ENCODE data around the gene FOXL2NB. TPM values are rescaled to one million over a fixed set of nuclear protein-coding genes. Genes with fewer than 3 reads are reported as not detected.

FOXL2NB gene
- total and polyA plus RNA-seq, 10 of the 15 experiments (the other 5 are each of a cell fraction or from before 2014, with no cell fraction given): not detected

- RAD21 ChIA-PET (ENCODE audit: unreplicated experiment): interaction anchor here (0.9 to 1.5 kb wide), 2 partner anchors 11 to 396 kb away, joined by 3 read pairs; no protein-coding TSS in a partner anchor
- Histone ChIP-seq H3K9me3 (replicated peaks; ENCODE audit: control insufficient read depth, insufficient read depth, low read length) (no peaks in the 10 kb centered on the region; the same call in 2 of the 3 replicates), H3K79me2 (ENCODE audit: control insufficient read depth, insufficient read depth, low read length) (no peaks in the 10 kb centered on the region), H3K4me3 (no peak overlapping the region), H3K27ac (ENCODE audit: control insufficient read depth, insufficient read depth) (no peak overlapping the region), H3K9ac (ENCODE audit: control insufficient read depth, insufficient read depth, low read length) (no peak overlapping the region), H3K36me3 (ENCODE audit: control insufficient read depth in 2 of 2, insufficient read depth in 2 of 2, low read length in 1 of 2) (no peaks in the 10 kb centered on the region), H3K27me3 (replicated peaks in 1 of 2; ENCODE audit: control insufficient read depth in 2 of 2, insufficient read depth in 2 of 2, low read length in 1 of 2) (peaks cover 27 to 37% of the 10 kb centered on the region in 2 experiments), H4K20me1 (ENCODE audit: control insufficient read depth, insufficient read depth) (no peaks in the 10 kb centered on the region), H3K4me2 (ENCODE audit: control insufficient read depth, insufficient read depth) (no peak overlapping the region), H3K4me1 (ENCODE audit: control insufficient read depth, insufficient read depth, low read length) (no peaks in the 10 kb centered on the region), H2AFZ (ENCODE audit: control insufficient read depth, low read depth, low read length) (no peak overlapping the region)
- DNase-seq (ENCODE audit: low read depth, low spot score) (no peak), FAIRE-seq (no peak), ATAC-seq (no peak)
- intact Hi-C loops (cut with micrococcal nuclease; ENCODE audit: unreplicated experiment): no loop called here
- TF ChIP-seq NFYA (IDR thresholded peaks at IDR 0.05; ENCODE audit: borderline replicate concordance, low read depth, low read length): no peak
- no peak for TF ChIP-seq ZBTB33 (IDR thresholded peaks at IDR 0.05)
- 45% methylated on average over 3 of the region's 3 CpGs for WGBS (ENCODE audit: insufficient coverage, insufficient replicate concordance, low lambda C conversion rate, missing lambda C conversion rate)
- CTCF ChIA-PET: interaction anchor here (0.6 to 3.0 kb wide), 11 partner anchors 10 to 692 kb away, joined by 3 to 38 read pairs (median 3); partner anchors contain the start of gene CEP70
- no TSS peak for BruUV-seq (replicated peaks)
- POLR2A ChIA-PET: no interaction called here
- SMC1A ChIA-PET (ENCODE audit: uncharacterized antibody, unreplicated experiment): interaction anchor here (1.0 to 3.0 kb wide), 2 partner anchors 10 to 502 kb away, joined by 4 to 18 read pairs; no protein-coding TSS in a partner anchor
- in situ Hi-C loops (cut with MboI): loop anchor here (10.0 to 25.0 kb wide), 2 partner anchors 381 to 1172 kb away; partner anchors contain the start of gene SOX14
Observed at GRCh38 chr3:138933981-138934691, 12.9 kb upstream of the FOXL2NB start.

GRCh38 chr3:138935505-138935862 is 11.5 kb upstream of the FOXL2NB start:
- in situ Hi-C loops (cut with MboI): loop anchor here (5.0 to 25.0 kb wide), 3 partner anchors 379 to 1173 kb away; partner anchors contain the start of gene SOX14

More at GRCh38 chr3:138935505-138935862, 11.5 kb upstream of the FOXL2NB start:
- no peak for ATAC-seq
- Histone ChIP-seq H3K4me1 (ENCODE audit: control insufficient read depth, insufficient read depth, low read length) (no peaks in the 10 kb centered on the region), H3K79me2 (ENCODE audit: control insufficient read depth, insufficient read depth, low read length) (no peaks in the 10 kb centered on the region), H3K27me3 (replicated peaks in 1 of 2; ENCODE audit: control insufficient read depth in 2 of 2, insufficient read depth in 2 of 2, low read length in 1 of 2) (peaks cover 28 to 42% of the 10 kb centered on the region in 2 experiments), H3K9ac (ENCODE audit: control insufficient read depth, insufficient read depth, low read length) (no peak overlapping the region), H2AFZ (ENCODE audit: control insufficient read depth, low read depth, low read length) (no peak overlapping the region; the same call in 1 of the 2 replicates), H3K4me2 (ENCODE audit: control insufficient read depth, insufficient read depth) (peak overlapping the region; percentile 49), H3K4me3 (no peak overlapping the region; the same call in 1 of the 2 replicates), H4K20me1 (ENCODE audit: control insufficient read depth, insufficient read depth) (no peaks in the 10 kb centered on the region), H3K27ac (ENCODE audit: control insufficient read depth, insufficient read depth) (no peak overlapping the region), H3K9me3 (replicated peaks; ENCODE audit: control insufficient read depth, insufficient read depth, low read length) (no peaks in the 10 kb centered on the region; the same call in 2 of the 3 replicates), H3K36me3 (ENCODE audit: control insufficient read depth in 2 of 2, insufficient read depth in 2 of 2, low read length in 1 of 2) (no peaks in the 10 kb centered on the region)
- no peak for DNase-seq (ENCODE audit: low read depth, low spot score)
- BruUV-seq (replicated peaks): no TSS peak
- intact Hi-C loops (cut with micrococcal nuclease; ENCODE audit: unreplicated experiment): no loop called here
- ChIA-PET RAD21 (ENCODE audit: unreplicated experiment) (interaction anchor here (0.6 to 1.3 kb wide), 8 partner anchors 12 to 395 kb away, joined by 3 to 7 read pairs (median 3); no protein-coding TSS in a partner anchor), SMC1A (ENCODE audit: uncharacterized antibody, unreplicated experiment) (interaction anchor here (0.6 to 3.0 kb wide), 5 partner anchors 9 to 456 kb away, joined by 3 to 18 read pairs (median 3); no protein-coding TSS in a partner anchor), POLR2A (no interaction called here), CTCF (interaction anchor here (0.6 to 3.0 kb wide), 31 partner anchors 8 to 517 kb away, joined by 3 to 38 read pairs (median 3); no protein-coding TSS in a partner anchor)
- 49% methylated on average over 7 of the region's 7 CpGs for WGBS (ENCODE audit: insufficient coverage, insufficient replicate concordance, low lambda C conversion rate, missing lambda C conversion rate)
- TF ChIP-seq RAD21 (IDR thresholded peaks at IDR 0.05; ENCODE audit: insufficient read depth, low read depth, low read length) (no peak), MYC (IDR thresholded peaks at IDR 0.05; ENCODE audit: insufficient read depth, insufficient read length, insufficient replicate concordance, low read length, severe bottlenecking) (no peak), SP1 (IDR thresholded peaks at IDR 0.05; ENCODE audit: low read depth, low read length) (no peak), MTA2 (IDR thresholded peaks at IDR 0.05; ENCODE audit: low read depth) (no peak), E4F1 (IDR thresholded peaks at IDR 0.05; ENCODE audit: borderline replicate concordance, partially characterized antibody) (no peak), EP300 (IDR thresholded peaks at IDR 0.05; ENCODE audit: borderline replicate concordance in 1 of 2, control insufficient read depth in 1 of 2, low read depth in 2 of 2, low read length in 2 of 2) (no peak), NR2C1 (IDR thresholded peaks at IDR 0.05) (no peak)
- FAIRE-seq: no peak
